ENCODE data around the gene ATP1B1.
"Not testable (repeated sequence)": the region's sequence is repeated elsewhere in the genome, so short reads cannot be mapped to it uniquely, and the experiment has no call there.

Gene ATP1B1

GRCh38 chr1:169117014-169117413 lies 10.5 kb downstream of the ATP1B1 start:
- DNase-seq (ENCODE audit: low read depth), result no peak

- DNase-seq (ENCODE audit: low read depth), result no peak
Observed at GRCh38 chr1:169117599-169117998, 11.1 kb downstream of the ATP1B1 start.

- DNase-seq (ENCODE audit: low read depth), result no peak
Observed at GRCh38 chr1:169118227-169118626, 11.7 kb downstream of the ATP1B1 start.

- DNase-seq (ENCODE audit: low read depth), result no peak
Observed at GRCh38 chr1:169119405-169119804, 12.9 kb downstream of the ATP1B1 start.

- no peak for DNase-seq (ENCODE audit: low read depth)
Observed at GRCh38 chr1:169120066-169120465, 13.6 kb downstream of the ATP1B1 start.

GRCh38 chr1:169121146-169121923 lies 14.8 kb downstream of the ATP1B1 start:
- DNase-seq (ENCODE audit: low read depth), result no peak

- DNase-seq (ENCODE audit: low read depth), result no peak
Observed at GRCh38 chr1:169122976-169123375, 16.5 kb downstream of the ATP1B1 start.

- DNase-seq (ENCODE audit: low read depth), result no peak
Observed at GRCh38 chr1:169124459-169124858, 18.0 kb downstream of the ATP1B1 start.

- DNase-seq (ENCODE audit: low read depth), result not testable (repeated sequence)
Observed at GRCh38 chr1:169125597-169125996, 19.1 kb downstream of the ATP1B1 start.

- no peak for DNase-seq (ENCODE audit: low read depth)
Observed at GRCh38 chr1:169126335-169126734, 19.8 kb downstream of the ATP1B1 start.

- DNase-seq (ENCODE audit: low read depth), result no peak
Observed at GRCh38 chr1:169127305-169127704, 20.8 kb downstream of the ATP1B1 start.

- no peak for DNase-seq (ENCODE audit: low read depth)
Observed at GRCh38 chr1:169128562-169128961, 22.1 kb downstream of the ATP1B1 start.

GRCh38 chr1:169129109-169129784 lies 22.8 kb downstream of the ATP1B1 start:
- DNase-seq (ENCODE audit: low read depth), result no peak

GRCh38 chr1:169130683-169131082 lies 24.2 kb downstream of the ATP1B1 start:
- no peak for DNase-seq (ENCODE audit: low read depth)

- DNase-seq (ENCODE audit: low read depth), result no peak
Observed at GRCh38 chr1:169132512-169133227, 26.2 kb downstream of the ATP1B1 start.

- DNase-seq (ENCODE audit: low read depth), result no peak
Observed at GRCh38 chr1:169133228-169133576, 26.7 kb downstream of the ATP1B1 start.

GRCh38 chr1:169133801-169134502 lies 27.5 kb downstream of the ATP1B1 start:
- no peak for DNase-seq (ENCODE audit: low read depth)

- DNase-seq (ENCODE audit: low read depth), result no peak
Observed at GRCh38 chr1:169137357-169137756, 30.9 kb downstream of the ATP1B1 start.

- DNase-seq (ENCODE audit: low read depth), result no peak
Observed at GRCh38 chr1:169138866-169139670, 32.6 kb downstream of the ATP1B1 start.

- DNase-seq (ENCODE audit: low read depth), result no peak
Observed at GRCh38 chr1:169141356-169141755, 34.9 kb downstream of the ATP1B1 start.

- DNase-seq (ENCODE audit: low read depth), result no peak
Observed at GRCh38 chr1:169142129-169142528, 35.6 kb downstream of the ATP1B1 start.

- no peak for DNase-seq (ENCODE audit: low read depth)
Observed at GRCh38 chr1:169143346-169143745, 36.9 kb downstream of the ATP1B1 start.
